GM21515 (cell line): Measurements from ENCODE around the gene GRIP1.
A peak's percentile ranks its signal among the peaks of the same experiment; 100 is the strongest.
"Not testable (repeated sequence)": the region's sequence is repeated elsewhere in the genome, so short reads cannot be mapped to it uniquely, and the experiment has no call there.

Source experiments
- ATAC-seq: cut with Tn5 transposase; IDR thresholded peaks from one replicate; pipeline ENCODE4 v1.9.1; 2021; ENCODE audit not compliant: unreplicated experiment

Gene GRIP1

GRCh38 chr12:66538970-66539369, 139.9 kb downstream of the GRIP1 start:
- no peak for ATAC-seq

GRCh38 chr12:66537876-66538275, 141.0 kb downstream of the GRIP1 start:
- no peak for ATAC-seq

GRCh38 chr12:66533767-66534166, 145.1 kb downstream of the GRIP1 start:
- ATAC-seq = no peak

- no peak for ATAC-seq
These were observed 147.1 kb downstream of the GRIP1 start for GRCh38 chr12:66531766-66532165.

- ATAC-seq = no peak
These were observed 148.9 kb downstream of the GRIP1 start for GRCh38 chr12:66529934-66530333.

GRCh38 chr12:66516561-66516960, 162.3 kb downstream of the GRIP1 start:
- ATAC-seq = no peak

- no peak for ATAC-seq
These were observed 162.7 kb downstream of the GRIP1 start for GRCh38 chr12:66516133-66516532.

GRCh38 chr12:66514581-66514980, 164.3 kb downstream of the GRIP1 start:
- no peak for ATAC-seq

- no peak for ATAC-seq
These were observed 170.9 kb downstream of the GRIP1 start for GRCh38 chr12:66508025-66508424.

- no peak for ATAC-seq
These were observed 175.1 kb downstream of the GRIP1 start for GRCh38 chr12:66503746-66504145.

- ATAC-seq = no peak
These were observed 176.0 kb downstream of the GRIP1 start for GRCh38 chr12:66502911-66503310.

- peak; percentile 97 for ATAC-seq
These were observed 178.0 kb downstream of the GRIP1 start for GRCh38 chr12:66500841-66501240.

GRCh38 chr12:66500091-66500490, 178.8 kb downstream of the GRIP1 start:
- ATAC-seq = no peak

GRCh38 chr12:66499000-66499399, 179.9 kb downstream of the GRIP1 start:
- ATAC-seq = no peak

- not testable (repeated sequence) for ATAC-seq
These were observed 180.8 kb downstream of the GRIP1 start for GRCh38 chr12:66498059-66498458.

GRCh38 chr12:66497008-66497897, 181.6 kb downstream of the GRIP1 start:
- ATAC-seq = no peak

- ATAC-seq = no peak
These were observed 182.3 kb downstream of the GRIP1 start for GRCh38 chr12:66496595-66496994.

GRCh38 chr12:66495709-66496108, 183.2 kb downstream of the GRIP1 start:
- no peak for ATAC-seq

GRCh38 chr12:66493819-66494218, 185.1 kb downstream of the GRIP1 start:
- no peak for ATAC-seq

GRCh38 chr12:66491853-66492252, 187.0 kb downstream of the GRIP1 start:
- no peak for ATAC-seq

GRCh38 chr12:66482351-66483203, 196.3 kb downstream of the GRIP1 start:
- ATAC-seq = no peak

GRCh38 chr12:66467932-66468331, 210.9 kb downstream of the GRIP1 start:
- no peak for ATAC-seq
